Measurements from ENCODE around the gene SLC45A3. TPM values are rescaled to one million over a fixed set of nuclear protein-coding genes. Genes with fewer than 3 reads are reported as not detected.

SLC45A3 gene
- total RNA-seq, 4 donors from 2014 or later: 1.2 to 3.1 (median 1.4) TPM

GRCh38 chr1:205619376-205619775 is 60.9 kb downstream of the SLC45A3 start:
- no peak for DNase-seq
- Histone ChIP-seq H3K9me3 (no peaks in the 10 kb centered on the region), H3K4me1 (peaks cover 0 to 19% (median 0%) of the 10 kb centered on the region in 3 donors), H3K27me3 (no peaks in the 10 kb centered on the region), H3K27ac (no peak overlapping the region), H3K36me3 (peaks cover 0 to 94% (median 18%) of the 10 kb centered on the region in 3 donors), H3K4me3 (no peak overlapping the region)
- intact Hi-C loops (cut with DNase I): no loop called here
- no peak for TF ChIP-seq POLR2A (IDR thresholded peaks at IDR 0.05)
- TF ChIP-seq CTCF (IDR thresholded peaks at IDR 0.05): no peak
- WGBS, 2 donors: 73 to 82% methylated on average over 3 of the region's 3 CpGs

DNA sequence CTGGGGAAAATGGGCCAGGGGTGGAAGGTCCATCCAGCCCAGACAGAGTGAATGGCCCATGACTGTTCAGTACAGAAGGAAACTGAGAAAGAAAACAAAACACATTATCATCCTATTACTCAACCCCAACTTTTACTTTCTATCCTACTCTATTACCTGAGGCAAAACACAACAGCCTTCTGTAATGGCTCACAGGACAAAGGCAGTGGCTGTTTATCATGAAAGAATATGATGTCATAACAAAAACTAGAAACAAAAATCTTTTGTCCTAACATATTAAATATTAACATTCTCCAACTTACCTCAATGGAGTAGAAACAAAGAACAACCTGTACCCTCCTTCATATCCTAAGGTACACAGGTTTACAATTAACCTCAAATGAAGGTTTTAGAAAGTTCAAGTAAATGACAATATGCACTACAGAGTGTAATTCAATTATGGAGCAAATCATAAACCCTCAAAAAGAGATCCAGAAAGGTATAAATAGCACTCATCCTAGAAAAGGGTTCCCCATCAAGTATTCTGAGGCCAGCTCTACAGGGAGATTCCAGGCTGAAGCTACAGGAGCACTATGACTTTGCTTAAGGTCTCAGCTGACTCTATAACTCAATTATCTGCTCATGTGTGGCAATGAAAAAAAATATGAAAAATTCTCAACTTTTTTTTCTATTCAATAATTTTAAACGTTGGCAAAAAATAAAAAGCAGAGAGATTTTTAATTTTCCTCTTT is 63.6 kb downstream of the SLC45A3 start:
- intact Hi-C loops (cut with DNase I): no loop called here
- Histone ChIP-seq H3K9me3 (no peaks in the 10 kb centered on the region), H3K4me3 (no peak overlapping the region), H3K36me3 (peaks cover 0 to 95% (median 13%) of the 10 kb centered on the region in 3 donors), H3K4me1 (peaks cover 0 to 11% (median 0%) of the 10 kb centered on the region in 3 donors), H3K27ac (no peak overlapping the region), H3K27me3 (no peaks in the 10 kb centered on the region)
- TF ChIP-seq POLR2A (IDR thresholded peaks at IDR 0.05) (no peak), CTCF (IDR thresholded peaks at IDR 0.05) (no peak)
- no peak for DNase-seq
- 65 to 75% methylated on average over 1 of the region's 1 CpG for WGBS, 2 donors

GRCh38 chr1:205615789-205616188 is 64.5 kb downstream of the SLC45A3 start:
- Histone ChIP-seq H3K27ac (no peak overlapping the region), H3K27me3 (no peaks in the 10 kb centered on the region), H3K9me3 (no peaks in the 10 kb centered on the region), H3K4me1 (peaks cover 0 to 21% (median 6%) of the 10 kb centered on the region in 3 donors), H3K4me3 (no peak overlapping the region), H3K36me3 (peaks cover 0 to 86% (median 13%) of the 10 kb centered on the region in 3 donors)
- DNase-seq: no peak
- TF ChIP-seq CTCF (IDR thresholded peaks at IDR 0.05): no peak
- TF ChIP-seq POLR2A (IDR thresholded peaks at IDR 0.05): no peak
- WGBS, 2 donors: 19 to 48% methylated on average over 1 of the region's 1 CpG
- intact Hi-C loops (cut with DNase I): no loop called here

DNA sequence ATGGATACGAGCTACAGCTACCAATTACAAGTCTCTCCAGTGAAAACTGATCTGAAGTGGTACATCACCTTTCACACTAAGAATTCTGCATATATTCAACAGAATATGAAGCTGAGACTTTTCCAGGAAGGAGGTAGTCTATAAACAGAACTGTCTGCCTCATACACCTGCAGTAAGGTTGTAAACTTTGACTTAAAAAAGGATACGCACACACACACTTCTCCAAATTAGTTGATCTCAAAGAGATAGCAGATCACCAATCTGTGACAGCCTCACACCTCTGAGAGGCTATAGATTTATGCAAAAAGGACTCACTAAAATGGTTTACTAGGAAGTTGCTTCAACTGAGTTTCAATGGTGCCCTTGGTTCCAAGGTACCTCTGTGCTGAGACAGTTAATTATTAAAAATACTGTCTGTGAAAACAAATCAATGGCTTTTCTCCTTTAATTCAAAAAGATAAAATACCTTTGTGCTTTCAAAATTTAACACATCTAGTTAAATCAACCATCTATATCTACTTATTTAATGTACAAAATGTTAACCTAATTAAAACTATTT is 66.4 kb downstream of the SLC45A3 start:
- 86 to 94% methylated on average over 2 of the region's 2 CpGs for WGBS, 2 donors
- Histone ChIP-seq H3K4me3 (no peak overlapping the region), H3K4me1 (peaks cover 5 to 34% (median 16%) of the 10 kb centered on the region in 3 donors), H3K27ac (no peak overlapping the region), H3K9me3 (no peaks in the 10 kb centered on the region), H3K27me3 (no peaks in the 10 kb centered on the region), H3K36me3 (peaks cover 0 to 68% (median 4%) of the 10 kb centered on the region in 3 donors)
- TF ChIP-seq CTCF (IDR thresholded peaks at IDR 0.05) (no peak), POLR2A (IDR thresholded peaks at IDR 0.05) (no peak)
- DNase-seq: no peak
- intact Hi-C loops (cut with DNase I): no loop called here

GRCh38 chr1:205612556-205612955 is 67.8 kb downstream of the SLC45A3 start:
- no peak overlapping the region for H3K27ac ChIP-seq
- intact Hi-C loops (cut with DNase I): no loop called here
- H3K4me1 ChIP-seq: peaks cover 5 to 34% (median 16%) of the 10 kb centered on the region in 3 donors
- no peaks in the 10 kb centered on the region for H3K9me3 ChIP-seq
- DNase-seq: no peak
- TF ChIP-seq POLR2A (IDR thresholded peaks at IDR 0.05) (no peak), CTCF (IDR thresholded peaks at IDR 0.05) (no peak)
- no peak overlapping the region for H3K4me3 ChIP-seq
- H3K27me3 ChIP-seq: no peaks in the 10 kb centered on the region
- peaks cover 0 to 54% (median 0%) of the 10 kb centered on the region in 3 donors for H3K36me3 ChIP-seq
- WGBS, 2 donors: 88 to 93% methylated on average over 1 of the region's 1 CpG

All from esophagus squamous epithelium (tissue), 5 donors.